Stimulated activated CD4-positive, alpha-beta T cell treated with anti-CD3 and anti-CD28 coated beads, Interleukin-2, amount 100 ng/mL, for 4 hours (primary cell): ENCODE measurements around the gene SEPTIN11.

ENCODE experiments used
- DNase-seq: peaks from one replicate; pipeline ENCODE4 v3.0.0-alpha.2; 2020; ENCODE audit warnings: low read depth

SEPTIN11 gene

DNA sequence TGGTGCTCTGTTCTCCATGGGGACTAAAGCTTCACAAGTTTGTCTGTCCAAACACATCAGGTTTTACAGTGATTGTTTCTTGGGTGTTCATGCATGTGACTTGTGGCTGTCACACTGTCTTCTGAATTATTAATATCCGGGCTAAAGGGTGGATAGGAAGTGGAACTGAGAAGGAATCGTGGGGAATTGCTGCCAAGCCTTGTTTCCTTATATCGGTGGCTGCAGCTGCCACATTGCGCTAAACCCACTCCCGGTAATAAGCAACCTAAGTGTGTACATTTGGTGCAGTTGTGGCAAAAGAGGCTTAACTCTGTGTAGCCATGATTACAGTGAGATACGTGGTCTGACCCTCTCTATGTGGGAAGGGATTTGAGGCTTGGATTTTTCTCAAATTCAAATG is 30.7 kb downstream of the SEPTIN11 start:
- DNase-seq = no peak

DNA sequence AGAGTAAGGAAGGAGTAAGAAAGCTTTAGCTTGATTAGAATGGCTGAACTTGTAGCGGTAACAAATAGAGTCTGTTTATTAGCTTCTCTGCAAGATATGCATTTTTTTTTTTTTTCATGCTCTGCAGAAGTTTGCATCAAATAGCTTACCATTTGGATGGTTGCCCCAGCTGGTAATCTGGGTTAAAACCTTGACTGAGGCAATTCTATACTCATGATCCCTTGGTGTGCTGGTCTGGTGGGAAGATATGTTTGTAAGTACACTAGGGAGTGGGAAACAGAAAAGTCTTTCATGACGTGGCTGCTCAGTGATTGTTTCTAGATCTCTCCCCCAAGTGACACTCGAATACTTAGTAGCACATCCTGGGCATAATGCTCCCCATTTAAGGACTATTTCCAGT is 32.1 kb downstream of the SEPTIN11 start:
- DNase-seq = no peak

DNA sequence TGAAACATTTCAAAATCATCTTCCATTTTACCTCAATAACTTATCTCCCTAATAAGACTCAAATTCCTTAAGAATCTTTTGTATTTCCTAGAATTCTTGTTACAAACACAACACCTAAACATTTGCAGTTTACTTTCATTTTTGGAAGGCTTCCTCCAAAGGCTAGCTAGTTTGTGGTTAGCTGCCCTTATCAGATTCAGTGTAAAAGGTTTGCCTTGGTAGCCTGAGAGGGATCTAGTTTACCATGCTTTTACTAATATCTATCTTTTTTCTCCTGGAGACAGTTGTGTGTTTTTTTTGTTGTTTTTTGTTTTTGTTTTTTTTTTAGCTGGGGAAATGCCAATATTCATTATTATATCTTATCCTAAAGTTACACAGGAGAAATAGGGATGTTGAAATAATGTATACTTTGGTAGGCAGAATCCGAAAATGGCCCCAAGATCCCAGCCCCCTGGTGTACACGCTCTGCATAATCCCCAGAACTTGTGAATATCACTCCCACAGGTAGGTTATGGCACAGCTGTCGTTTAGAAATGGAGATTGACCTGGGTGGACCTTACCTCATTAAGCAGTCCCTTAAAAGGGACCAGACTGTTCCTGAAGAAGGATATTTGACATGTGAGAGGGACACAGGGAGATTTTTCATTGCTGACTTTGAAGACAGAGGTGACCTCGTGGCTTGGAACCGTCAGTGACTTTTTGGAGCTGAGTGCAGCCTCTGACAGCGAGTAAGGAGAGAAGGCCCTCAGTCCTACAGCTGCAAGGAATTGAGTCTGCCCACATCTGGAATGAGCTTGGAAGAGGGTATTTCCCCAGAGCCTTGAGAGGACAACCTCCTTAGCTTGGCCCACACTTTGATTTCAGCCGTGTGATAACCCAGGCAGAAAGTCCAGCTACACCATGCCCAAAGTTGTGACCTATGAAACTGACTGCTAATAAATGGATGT is 33.4 kb downstream of the SEPTIN11 start:
- DNase-seq = no peak

DNA sequence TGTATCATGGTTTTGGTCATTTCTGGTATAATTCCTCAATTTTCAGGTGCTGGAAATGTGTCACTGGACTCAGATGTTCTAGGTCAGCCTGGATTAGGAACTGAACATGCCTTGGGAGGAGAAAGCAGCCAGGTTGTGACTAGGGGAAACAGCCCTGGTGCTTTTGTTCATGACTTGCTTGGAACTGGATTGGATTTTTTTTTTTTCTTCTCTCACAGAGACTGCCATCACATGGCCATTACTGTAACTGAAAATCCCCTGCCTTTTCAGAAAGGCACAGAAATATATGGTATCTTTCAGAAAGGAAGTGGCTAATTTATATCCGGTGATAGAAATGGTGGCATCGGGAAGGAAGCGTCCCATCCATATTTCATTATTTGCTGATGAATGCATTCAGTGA is 34.6 kb downstream of the SEPTIN11 start:
- DNase-seq = no peak

DNA sequence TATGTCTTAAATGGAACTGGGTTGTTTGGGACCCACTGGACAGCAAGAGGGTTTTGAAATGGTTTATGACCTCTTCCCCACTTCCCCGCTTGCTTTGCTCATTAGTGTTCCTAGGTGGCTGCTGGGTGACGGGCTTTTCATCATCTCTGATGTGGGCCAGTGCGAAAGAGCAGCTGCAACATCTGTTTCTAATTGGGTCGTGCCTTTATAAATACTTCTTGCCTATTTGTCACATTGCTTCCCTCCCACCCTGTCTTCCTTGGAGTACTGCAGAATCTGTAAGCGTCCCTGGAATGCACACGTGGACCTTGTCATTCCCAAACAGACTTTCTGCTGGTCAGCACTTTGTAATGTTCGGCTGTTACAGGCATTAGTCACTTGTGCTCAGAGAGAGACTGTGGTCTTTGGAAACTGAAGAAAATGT is 35.2 kb downstream of the SEPTIN11 start:
- DNase-seq = no peak

DNA sequence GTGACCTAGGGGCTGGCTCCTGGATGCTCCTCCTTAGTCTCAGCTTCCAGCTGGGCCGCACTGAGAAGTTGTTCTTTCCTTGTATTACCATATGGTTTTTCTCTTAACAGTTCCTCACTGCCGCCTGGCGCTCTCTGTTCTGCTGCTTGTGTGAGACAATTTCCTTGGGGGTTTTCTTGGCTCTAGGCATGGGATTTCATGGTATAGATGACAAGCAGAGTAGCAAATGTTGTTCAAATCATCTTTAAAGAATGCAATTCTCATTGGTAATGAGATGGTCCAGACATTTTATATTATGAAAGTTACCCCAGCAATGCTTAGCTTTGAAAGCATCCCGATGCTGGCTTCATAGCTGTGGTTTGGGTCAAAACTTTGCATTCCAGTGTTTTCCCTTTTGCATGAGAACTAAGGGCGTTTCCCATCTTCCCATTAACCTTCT is 37.6 kb downstream of the SEPTIN11 start:
- no peak for DNase-seq

DNA sequence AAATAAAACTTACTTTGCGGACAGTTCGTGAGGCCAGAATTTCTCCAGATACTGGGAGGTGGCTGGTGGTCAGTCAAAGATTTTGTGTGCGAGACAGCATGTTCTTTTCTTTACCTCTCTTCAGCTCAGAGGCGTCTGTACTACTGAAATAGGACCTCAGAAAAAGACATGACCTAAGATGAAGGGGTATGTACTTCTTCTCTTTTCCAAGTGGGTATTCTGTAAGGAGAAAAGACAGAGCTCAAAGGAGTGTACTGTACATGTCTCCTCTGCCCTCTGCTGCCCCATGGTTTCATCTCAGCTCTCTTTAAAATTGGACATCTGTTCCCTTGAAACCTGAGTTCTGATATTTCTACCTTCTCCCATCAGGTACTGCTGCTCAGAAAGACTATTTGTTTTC is 38.1 kb downstream of the SEPTIN11 start:
- DNase-seq = no peak

DNA sequence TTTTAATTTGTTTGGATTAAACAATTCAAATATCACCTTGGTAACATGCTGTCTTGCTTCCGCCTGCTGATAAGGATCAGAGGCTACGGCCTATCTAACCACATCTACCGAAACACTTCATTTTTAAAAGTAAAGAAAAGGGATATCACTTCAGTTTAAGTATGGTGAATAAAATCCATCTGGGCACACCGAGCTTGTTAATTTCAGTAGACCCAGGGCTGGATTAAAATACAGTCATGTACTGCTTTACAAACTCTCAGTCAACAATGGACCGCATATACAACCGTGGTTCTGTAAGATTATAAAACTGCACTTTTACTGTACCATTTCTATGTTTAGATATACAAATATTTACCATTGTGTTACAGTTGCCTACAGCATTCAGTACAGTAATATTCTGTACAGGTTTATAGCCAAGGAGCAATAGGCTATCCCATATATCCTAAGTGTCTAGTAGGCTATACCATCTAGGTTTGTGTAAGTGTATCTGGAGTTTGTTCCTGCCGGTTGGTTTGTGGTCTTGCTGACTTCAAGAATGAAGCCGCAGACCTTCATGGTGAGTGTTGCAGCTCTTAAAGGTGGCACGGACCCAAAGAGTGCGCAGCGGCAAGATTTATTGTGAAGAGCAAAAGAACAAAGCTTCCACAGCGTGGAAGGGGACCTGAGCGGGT is 40.0 kb downstream of the SEPTIN11 start:
- DNase-seq = peak; percentile 18

DNA sequence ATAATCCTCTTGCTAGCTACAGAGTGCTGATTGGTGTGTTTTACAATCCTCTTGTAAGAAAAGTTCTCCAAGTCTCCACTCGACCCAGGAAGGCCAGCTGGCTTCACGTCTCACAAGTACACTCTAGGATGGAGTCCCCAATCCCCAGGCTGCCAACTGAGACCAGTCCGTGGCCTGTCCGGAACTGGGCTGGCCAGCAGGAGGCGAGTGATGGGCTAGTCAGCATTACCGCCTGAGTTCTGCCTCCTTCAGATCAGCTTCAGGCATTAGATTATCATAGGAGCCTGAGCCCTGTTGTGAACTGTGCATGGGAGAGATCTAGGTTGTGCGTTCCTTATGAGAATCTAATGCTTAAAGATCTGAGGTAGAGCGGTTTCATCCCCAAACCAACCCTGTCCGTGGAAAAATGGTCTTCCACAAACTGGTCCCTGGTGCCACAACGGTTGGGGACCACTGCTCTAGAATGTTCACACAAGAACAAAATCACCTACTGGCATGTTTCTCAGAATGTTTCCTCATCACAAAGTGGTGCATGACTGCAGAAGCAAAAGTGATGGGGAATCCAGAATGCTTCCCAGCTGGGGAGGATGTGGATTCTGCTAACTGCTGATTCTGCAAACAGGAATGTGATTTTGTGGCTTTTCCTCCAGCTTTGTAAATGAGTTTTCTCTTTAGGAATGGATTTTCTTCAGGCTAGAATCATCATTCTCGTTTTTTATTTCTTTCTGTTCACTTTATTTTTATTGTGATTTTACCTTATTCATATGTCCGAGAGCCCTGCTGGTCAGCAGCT is 40.9 kb downstream of the SEPTIN11 start:
- no peak for DNase-seq

DNA sequence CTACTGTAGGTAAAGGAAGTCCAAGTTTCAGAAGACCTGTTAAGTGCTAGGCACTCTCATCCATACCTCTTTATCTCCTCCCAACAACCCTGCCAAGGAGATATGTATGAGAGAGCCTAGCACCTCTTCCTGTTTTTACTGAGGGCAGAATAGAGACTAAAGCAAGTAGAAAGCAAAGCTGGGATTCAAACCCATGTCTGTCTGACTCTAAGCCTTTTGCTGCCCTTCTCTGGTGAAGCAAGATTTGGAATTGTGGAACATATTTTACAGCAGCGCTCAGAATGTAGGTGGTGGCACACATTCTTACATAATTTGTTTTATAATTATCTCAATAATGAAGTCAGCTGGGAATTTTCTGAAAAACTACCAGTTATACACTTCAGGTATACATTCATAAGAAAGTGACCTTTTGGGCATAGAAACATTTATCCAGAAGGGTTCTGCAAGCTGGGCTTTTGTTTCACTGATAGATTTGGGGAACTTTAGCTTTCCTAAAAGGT is 41.7 kb downstream of the SEPTIN11 start:
- no peak for DNase-seq

DNA sequence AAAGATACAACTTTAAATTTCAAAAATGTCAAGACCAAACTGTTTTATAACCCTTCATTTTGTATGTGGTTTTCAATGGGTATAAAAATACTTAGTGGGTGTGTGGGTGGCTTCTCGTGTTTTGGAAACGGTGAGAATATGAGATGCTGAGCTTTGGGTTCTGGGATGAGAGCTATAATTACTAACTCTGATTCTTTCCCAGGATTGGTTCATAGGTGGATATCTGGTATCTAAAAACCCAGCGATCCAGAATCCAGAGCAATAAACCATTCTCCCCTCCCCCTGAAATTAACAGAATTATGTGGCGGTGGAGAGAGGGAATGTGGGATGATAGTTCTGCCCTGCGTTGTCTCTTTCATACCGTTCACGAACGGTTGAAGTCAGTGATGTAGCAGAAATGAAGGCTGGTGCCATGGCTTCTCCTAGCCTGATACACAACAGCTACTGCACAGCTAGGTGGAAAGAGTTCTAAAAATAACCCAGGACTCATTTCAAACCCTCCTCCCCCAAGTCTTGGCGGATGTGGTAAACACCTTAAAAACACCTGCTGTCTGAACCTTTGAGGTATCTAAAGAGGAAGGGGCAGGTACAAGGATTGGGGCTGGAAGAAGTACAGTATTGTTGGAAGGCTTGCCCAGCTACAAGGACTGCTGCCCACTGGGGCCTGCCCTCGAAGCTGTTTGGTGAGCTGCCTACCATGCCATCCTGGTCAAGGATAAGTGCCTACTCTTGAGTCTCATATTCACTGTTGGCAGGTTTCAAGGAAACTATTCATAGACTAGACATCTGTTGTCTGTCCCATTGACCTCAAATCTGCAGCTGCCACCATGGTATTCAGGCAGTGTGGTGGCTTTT is 44.5 kb downstream of the SEPTIN11 start:
- DNase-seq = peak; percentile 36

DNA sequence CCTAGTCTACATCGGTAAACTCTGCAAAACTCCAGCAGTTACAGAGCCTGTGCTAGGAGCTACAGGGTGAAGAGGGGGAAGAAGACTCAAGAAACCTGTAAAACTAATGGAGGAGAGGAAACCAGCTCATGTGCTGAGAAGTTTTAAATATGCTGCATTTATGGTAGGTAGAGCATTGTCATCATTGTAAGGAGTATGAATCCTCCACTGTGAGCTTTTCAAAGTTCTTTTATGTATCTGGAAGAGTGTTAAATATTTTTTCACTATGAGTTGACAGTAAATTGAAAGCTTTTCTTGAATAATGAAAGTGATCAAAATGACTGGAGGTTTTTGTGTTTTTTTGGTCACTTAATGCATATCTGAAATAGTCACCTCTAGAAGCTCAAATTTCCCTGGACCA is 46.2 kb downstream of the SEPTIN11 start:
- DNase-seq = no peak

DNA sequence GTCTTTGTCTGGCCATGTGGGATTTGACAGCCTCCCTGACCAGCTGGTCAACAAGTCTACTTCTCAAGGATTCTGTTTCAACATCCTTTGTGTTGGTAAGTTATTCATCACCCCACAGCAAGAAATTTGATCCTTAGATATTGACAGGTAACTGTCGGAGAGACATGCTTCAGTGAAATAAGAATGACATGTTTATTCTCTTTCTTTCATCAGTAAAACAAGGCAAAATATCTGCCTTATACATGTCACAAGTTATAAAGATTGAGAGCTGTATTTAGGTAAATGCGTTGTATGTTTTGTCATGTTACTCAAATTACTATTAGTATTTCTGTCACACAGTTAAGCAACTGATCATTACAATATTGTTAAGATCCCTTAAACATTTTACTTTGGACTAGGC is 46.9 kb downstream of the SEPTIN11 start:
- no peak for DNase-seq

DNA sequence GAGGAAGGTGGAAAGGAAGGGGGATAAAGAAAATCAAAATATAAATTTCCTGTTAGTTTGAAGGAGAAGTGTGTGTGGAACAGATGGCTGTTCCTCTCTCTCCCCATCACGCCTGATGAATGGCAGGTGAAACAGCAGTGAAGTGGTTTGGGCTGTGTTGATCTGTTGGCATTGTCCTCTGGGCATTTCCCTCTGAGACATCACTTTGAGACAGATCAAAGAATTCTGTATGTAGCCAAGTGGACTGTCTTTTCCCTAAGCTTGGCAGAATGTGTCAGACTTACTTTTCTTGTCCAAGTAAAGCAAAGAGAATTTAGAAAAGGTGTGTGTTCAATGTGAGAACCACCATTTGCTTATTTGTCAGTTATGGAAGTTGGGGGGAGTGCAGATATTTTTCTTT is 47.5 kb downstream of the SEPTIN11 start:
- no peak for DNase-seq

DNA sequence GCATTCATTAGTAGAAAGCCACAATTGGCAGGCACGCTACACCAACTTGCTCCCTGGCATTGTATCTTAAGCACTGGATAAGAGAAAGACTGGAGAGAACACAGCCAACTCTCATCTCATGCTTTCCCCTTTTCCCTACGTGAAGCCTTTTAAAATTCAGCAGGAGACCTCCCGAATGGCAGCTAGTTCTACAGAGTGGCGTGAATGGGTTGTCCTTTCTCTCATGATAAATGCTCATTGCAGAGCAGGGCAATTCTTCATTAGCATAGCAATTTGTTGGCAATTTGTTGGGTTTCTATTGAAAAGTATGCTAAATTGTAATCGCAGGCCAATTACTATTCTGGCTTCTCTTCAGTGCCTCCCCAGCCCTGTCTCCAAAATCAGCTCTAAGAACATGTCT is 48.0 kb downstream of the SEPTIN11 start:
- no peak for DNase-seq

DNA sequence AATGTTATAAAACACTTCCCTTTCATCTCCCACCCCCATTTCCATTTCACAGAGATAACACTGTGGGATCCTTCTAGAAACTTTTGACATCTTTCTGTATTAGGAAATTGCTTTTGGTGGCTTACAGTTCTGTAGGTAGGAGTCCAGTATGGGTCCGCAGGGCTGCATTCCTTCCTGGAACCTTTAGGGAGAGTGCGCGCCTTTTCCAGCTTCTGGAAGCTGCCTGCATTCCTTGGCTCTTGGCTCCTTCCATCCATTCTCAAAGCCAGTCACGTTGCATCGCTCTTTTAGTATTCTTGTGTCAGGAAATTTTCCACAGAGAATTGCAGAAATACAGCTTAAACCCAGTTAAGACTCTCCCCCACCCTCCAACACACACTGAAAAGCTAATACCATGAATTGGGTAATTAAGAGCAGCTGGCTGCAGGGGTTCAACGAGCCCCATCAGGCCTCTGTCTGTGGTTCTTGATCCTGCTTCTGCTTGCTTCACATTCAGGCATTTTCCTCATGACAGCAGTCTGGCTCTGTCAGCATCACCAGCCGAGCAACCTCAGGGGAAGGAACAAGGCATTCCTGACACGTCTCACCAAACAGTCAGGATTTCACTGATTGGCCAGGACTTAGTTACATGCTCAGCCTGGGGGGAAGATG is 48.8 kb downstream of the SEPTIN11 start:
- DNase-seq = no peak
